Neural crest cell (in vitro differentiated cells): ENCODE results near the gene AQP5. TPM values are rescaled to one million over a fixed set of nuclear protein-coding genes. Genes with fewer than 3 reads are reported as not detected.

Experiments used
- DNase-seq: peaks from one replicate; pipeline ENCODE4 v3.0.0; 2021; ENCODE audit warnings: low read depth, mixed read lengths, low spot score
- H3K27ac Mint-ChIP-seq: one replicate; pipeline ENCODE4 v1.8.0; 2021; ENCODE audit warnings: mild to moderate bottlenecking, mixed read lengths; ENCODE audit not compliant: unreplicated experiment
- H3K27me3 Mint-ChIP-seq: 2 replicates; pipeline ENCODE4 v1.8.0; 2021; ENCODE audit warnings: low read depth, mild to moderate bottlenecking, mixed read lengths
- H3K36me3 Mint-ChIP-seq: 2 replicates; pipeline ENCODE4 v1.8.0; 2021; ENCODE audit warnings: low read depth, mild to moderate bottlenecking, mixed read lengths
- H3K4me1 Mint-ChIP-seq: 2 replicates; pipeline ENCODE4 v1.8.0; 2021; ENCODE audit warnings: mixed read lengths
- H3K4me3 Mint-ChIP-seq: one replicate; pipeline ENCODE4 v1.8.0; 2021; ENCODE audit warnings: mild to moderate bottlenecking, mixed read lengths
- H3K9me3 Mint-ChIP-seq: 2 replicates; pipeline ENCODE4 v1.8.0; 2021; ENCODE audit warnings: mixed read lengths
- CTCF ChIP-seq: fragments of 200-600 bp; sonication (generic); conservative IDR thresholded peaks from 2 replicates; pipeline ENCODE4 v1.5.0; 2021; ENCODE audit warnings: antibody characterized with exemption, mild to moderate bottlenecking
- long read RNA-seq: library from polyadenylated mRNA; unstranded; transcript quantifications from one replicate; pipeline ENCODE4 v2.0.0, GENCODE V29; 2020
- total RNA-seq: library from RNA; stranded (reverse); gene quantifications from 2 replicates; pipeline ENCODE4 v1.2.1, GENCODE V29; 2021

The AQP5 gene
- 1.2 and 2.4 TPM in 2 replicates for total RNA-seq
- long read RNA-seq = 0 reads

GRCh38 chr12:49961111-49961922 is at the start of gene AQP5:
AQP5 (plus strand) TSS chr12:49961872; CDS start chr12:49962018, 146 bp downstream.
- DNase-seq = no peak
- no peak for TF ChIP-seq CTCF
- no peak within 1 kb of the TSS for H3K27ac Mint-ChIP-seq
- peaks cover 27% of the 10 kb centered on the region for H3K4me1 Mint-ChIP-seq
- H3K27me3 Mint-ChIP-seq = peaks cover 41% of the 10 kb centered on the region
- peak within 1 kb of the TSS; percentile 47 for H3K4me3 Mint-ChIP-seq
- H3K9me3 Mint-ChIP-seq = no peaks in the 10 kb centered on the region
- no peaks in the 10 kb centered on the region for H3K36me3 Mint-ChIP-seq

- no peak for TF ChIP-seq CTCF
- Mint-ChIP-seq H3K27me3 (peaks cover 6% of the 10 kb centered on the region), H3K4me1 (peaks cover 25% of the 10 kb centered on the region), H3K36me3 (no peaks in the 10 kb centered on the region), H3K4me3 (no peak overlapping the region), H3K27ac (no peak overlapping the region), H3K9me3 (no peaks in the 10 kb centered on the region)
- DNase-seq = no peak
Observed at GRCh38 chr12:49912345-49913255, 49.1 kb upstream of the AQP5 start.

GRCh38 chr12:49916129-49916919 is 45.3 kb upstream of the AQP5 start:
- H3K27me3 Mint-ChIP-seq = peaks cover 6% of the 10 kb centered on the region
- peaks cover 4% of the 10 kb centered on the region for H3K4me1 Mint-ChIP-seq
- H3K27ac Mint-ChIP-seq = no peak overlapping the region
- H3K36me3 Mint-ChIP-seq = no peaks in the 10 kb centered on the region
- no peak overlapping the region for H3K4me3 Mint-ChIP-seq
- no peaks in the 10 kb centered on the region for H3K9me3 Mint-ChIP-seq
- no peak for TF ChIP-seq CTCF
- DNase-seq = no peak

GRCh38 chr12:49917166-49917787 is 44.4 kb upstream of the AQP5 start:
- H3K9me3 Mint-ChIP-seq = no peaks in the 10 kb centered on the region
- no peak for TF ChIP-seq CTCF
- no peak overlapping the region for H3K4me3 Mint-ChIP-seq
- no peak for DNase-seq
- no peaks in the 10 kb centered on the region for H3K36me3 Mint-ChIP-seq
- H3K27ac Mint-ChIP-seq = no peak overlapping the region
- peaks cover 3% of the 10 kb centered on the region for H3K27me3 Mint-ChIP-seq
- H3K4me1 Mint-ChIP-seq = peaks cover 4% of the 10 kb centered on the region

GRCh38 chr12:49917788-49918173 is 43.9 kb upstream of the AQP5 start:
- H3K27me3 Mint-ChIP-seq = peaks cover 3% of the 10 kb centered on the region
- no peaks in the 10 kb centered on the region for H3K36me3 Mint-ChIP-seq
- peaks cover 4% of the 10 kb centered on the region for H3K4me1 Mint-ChIP-seq
- TF ChIP-seq CTCF = no peak
- no peaks in the 10 kb centered on the region for H3K9me3 Mint-ChIP-seq
- no peak overlapping the region for H3K4me3 Mint-ChIP-seq
- H3K27ac Mint-ChIP-seq = no peak overlapping the region
- no peak for DNase-seq
